OCI-LY7 (cell line): Measurements from ENCODE around the gene LIFR.

ENCODE experiments used
- CTCF ChIP-seq: fragments of 200-600 bp; sonication (generic); conservative IDR thresholded peaks from 2 replicates; pipeline ENCODE4 v1.5.1; 2014; ENCODE audit warnings: mild to moderate bottlenecking, antibody characterized with exemption, low read length, moderate library complexity, mixed read lengths
- EZH2phosphoT487 ChIP-seq: fragments of 200-600 bp; sonication (generic); IDR thresholded peaks from 2 replicates; pipeline ENCODE4 v1.6.1; 2018; ENCODE audit warnings: low read depth, borderline replicate concordance, mild to moderate bottlenecking, mixed run types, antibody characterized with exemption, low read length, moderate library complexity, mixed read lengths

DNA sequence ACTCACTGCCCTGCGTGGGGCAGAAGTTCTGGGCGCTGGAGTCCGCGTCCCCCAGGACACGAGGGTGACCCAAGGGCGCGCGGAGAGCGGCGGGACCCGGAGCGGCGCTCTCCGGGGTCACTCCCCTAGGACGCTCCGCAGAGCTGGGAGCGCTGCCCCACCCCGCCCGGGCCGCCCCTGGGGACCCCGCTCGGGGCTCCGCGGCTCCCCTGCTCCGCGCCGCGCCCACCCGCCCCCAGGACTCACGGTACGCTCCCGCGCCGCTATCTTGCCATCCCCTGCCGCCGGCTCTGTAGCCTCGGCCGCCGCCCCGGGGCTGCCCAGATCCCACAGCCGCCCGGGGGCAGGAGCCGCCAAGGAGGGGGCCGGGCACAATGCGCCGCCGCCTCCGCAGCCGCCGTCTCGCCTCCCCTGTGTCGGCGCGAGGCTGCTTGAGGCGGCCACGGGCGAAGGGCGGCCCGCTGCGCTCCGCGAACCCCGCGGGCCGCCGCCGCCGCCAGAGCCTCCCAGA, 303 bp downstream of the LIFR start:
- no peak for TF ChIP-seq CTCF
- TF ChIP-seq EZH2phosphoT487, result no peak
